Measurements from ENCODE around the gene ANAPC5. TPM values are rescaled to one million over a fixed set of nuclear protein-coding genes. Genes with fewer than 3 reads are reported as not detected.
"Not testable (repeated sequence)": the region's sequence is repeated elsewhere in the genome, so short reads cannot be mapped to it uniquely, and the experiment has no call there.

Gene ANAPC5
- total and polyA plus RNA-seq, 3 experiments from 2014 or later: 133 to 148 (median 133) TPM

GRCh38 chr12:121374945-121375584, 22.9 kb upstream of the ANAPC5 start:
- peaks cover 0 to 16% of the 10 kb centered on the region in 2 donors for H3K27me3 Mint-ChIP-seq
- POLR2A ChIA-PET; H3K27ac ChIP-seq (ENCODE audit: low read depth, low read length); H3K4me1 ChIP-seq (ENCODE audit: insufficient read depth, low read length); H3K27me3 ChIP-seq (ENCODE audit: insufficient read depth, low read length, poor library complexity, severe bottlenecking); H3K4me3 ChIP-seq (ENCODE audit: low read length); H3K9me3 ChIP-seq (ENCODE audit: low read length); H3K4me1 Mint-ChIP-seq; H3K36me3 Mint-ChIP-seq; DNase-seq; H3K9me3 Mint-ChIP-seq; CTCF ChIA-PET; H3K36me3 ChIP-seq (ENCODE audit: insufficient read depth, low read length): not testable (repeated sequence)
- peak overlapping the region in 1 of 8 donors; percentile 47 for H3K27ac Mint-ChIP-seq
- peak overlapping the region in 2 of 7 donors; percentile 53 to 60 for H3K4me3 Mint-ChIP-seq

- H3K9me3 Mint-ChIP-seq; H3K27me3 ChIP-seq (ENCODE audit: insufficient read depth, low read length, poor library complexity, severe bottlenecking); H3K4me3 Mint-ChIP-seq; POLR2A ChIA-PET; CTCF ChIA-PET; H3K36me3 Mint-ChIP-seq; DNase-seq; H3K4me1 Mint-ChIP-seq; H3K27ac ChIP-seq (ENCODE audit: low read depth, low read length); H3K36me3 ChIP-seq (ENCODE audit: insufficient read depth, low read length); H3K27ac Mint-ChIP-seq; H3K4me1 ChIP-seq (ENCODE audit: insufficient read depth, low read length); H3K4me3 ChIP-seq (ENCODE audit: low read length); H3K9me3 ChIP-seq (ENCODE audit: low read length): not testable (repeated sequence)
- H3K27me3 Mint-ChIP-seq: peaks cover 0 to 13% of the 10 kb centered on the region in 2 donors
Measured at GRCh38 chr12:121374336-121374735, 22.1 kb upstream of the ANAPC5 start.

GRCh38 chr12:121373755-121374154, 21.5 kb upstream of the ANAPC5 start:
- POLR2A ChIA-PET: no interaction called here
- H3K4me3 ChIP-seq (ENCODE audit: low read length): no peak overlapping the region
- Mint-ChIP-seq H3K27ac (no peak overlapping the region), H3K27me3 (peaks cover 0 to 10% of the 10 kb centered on the region in 2 donors), H3K36me3 (peaks cover 0 to 4% (median 0%) of the 10 kb centered on the region in 3 donors), H3K4me1 (no peaks in the 10 kb centered on the region), H3K4me3 (no peak overlapping the region), H3K9me3 (no peaks in the 10 kb centered on the region)
- H3K36me3 ChIP-seq (ENCODE audit: insufficient read depth, low read length): no peaks in the 10 kb centered on the region
- CTCF ChIA-PET: no interaction called here
- no peaks in the 10 kb centered on the region for H3K9me3 ChIP-seq (ENCODE audit: low read length)
- no peaks in the 10 kb centered on the region for H3K27me3 ChIP-seq (ENCODE audit: insufficient read depth, low read length, poor library complexity, severe bottlenecking)
- DNase-seq: no peak
- no peaks in the 10 kb centered on the region for H3K4me1 ChIP-seq (ENCODE audit: insufficient read depth, low read length)
- H3K27ac ChIP-seq (ENCODE audit: low read depth, low read length): no peak overlapping the region

- Histone ChIP-seq H3K36me3 (ENCODE audit: insufficient read depth, low read length) (no peaks in the 10 kb centered on the region), H3K27me3 (ENCODE audit: insufficient read depth, low read length, poor library complexity, severe bottlenecking) (no peaks in the 10 kb centered on the region), H3K9me3 (ENCODE audit: low read length) (no peaks in the 10 kb centered on the region), H3K4me3 (ENCODE audit: low read length) (no peak overlapping the region), H3K4me1 (ENCODE audit: insufficient read depth, low read length) (no peaks in the 10 kb centered on the region), H3K27ac (ENCODE audit: low read depth, low read length) (no peak overlapping the region)
- Mint-ChIP-seq H3K36me3 (peaks cover 0 to 4% (median 0%) of the 10 kb centered on the region in 3 donors), H3K9me3 (no peaks in the 10 kb centered on the region), H3K4me3 (no peak overlapping the region), H3K27me3 (peaks cover 0 to 12% of the 10 kb centered on the region in 2 donors), H3K27ac (no peak overlapping the region), H3K4me1 (no peaks in the 10 kb centered on the region)
- POLR2A ChIA-PET: interaction anchor here (0.8 kb wide), 1 partner anchor 80 kb away, joined by 3 read pairs; no protein-coding TSS in a partner anchor
- CTCF ChIA-PET: interaction anchor here (1.6 kb wide), 1 partner anchor 12 kb away, joined by 3 read pairs; no protein-coding TSS in a partner anchor
- DNase-seq: no peak
Measured at GRCh38 chr12:121371404-121371803, 19.2 kb upstream of the ANAPC5 start.

- H3K36me3 Mint-ChIP-seq: no peaks in the 10 kb centered on the region
- POLR2A ChIA-PET: no interaction called here
- H3K9me3 Mint-ChIP-seq: no peaks in the 10 kb centered on the region
- no peaks in the 10 kb centered on the region for H3K4me1 Mint-ChIP-seq
- peaks cover 8 to 25% of the 10 kb centered on the region in 2 donors for H3K27me3 Mint-ChIP-seq
- Histone ChIP-seq H3K4me3 (ENCODE audit: low read length) (no peak overlapping the region), H3K27me3 (ENCODE audit: insufficient read depth, low read length, poor library complexity, severe bottlenecking) (peaks cover 7% of the 10 kb centered on the region), H3K9me3 (ENCODE audit: low read length) (no peaks in the 10 kb centered on the region), H3K27ac (ENCODE audit: low read depth, low read length) (no peak overlapping the region), H3K36me3 (ENCODE audit: insufficient read depth, low read length) (no peaks in the 10 kb centered on the region), H3K4me1 (ENCODE audit: insufficient read depth, low read length) (no peaks in the 10 kb centered on the region)
- no peak overlapping the region for H3K27ac Mint-ChIP-seq
- DNase-seq: no peak
- no peak overlapping the region for H3K4me3 Mint-ChIP-seq
- CTCF ChIA-PET: interaction anchor here (0.9 kb wide), 1 partner anchor 77 kb away, joined by 3 read pairs; no protein-coding TSS in a partner anchor
Measured at GRCh38 chr12:121366063-121366459, 13.8 kb upstream of the ANAPC5 start.

GRCh38 chr12:121365416-121366062, 13.3 kb upstream of the ANAPC5 start:
- POLR2A ChIA-PET: no interaction called here
- CTCF ChIA-PET: interaction anchor here (0.9 kb wide), 1 partner anchor 77 kb away, joined by 3 read pairs; no protein-coding TSS in a partner anchor
- Histone ChIP-seq H3K36me3 (ENCODE audit: insufficient read depth, low read length) (no peaks in the 10 kb centered on the region), H3K27me3 (ENCODE audit: insufficient read depth, low read length, poor library complexity, severe bottlenecking) (peaks cover 7% of the 10 kb centered on the region), H3K27ac (ENCODE audit: low read depth, low read length) (no peak overlapping the region), H3K9me3 (ENCODE audit: low read length) (no peaks in the 10 kb centered on the region), H3K4me1 (ENCODE audit: insufficient read depth, low read length) (no peaks in the 10 kb centered on the region), H3K4me3 (ENCODE audit: low read length) (no peak overlapping the region)
- no peaks in the 10 kb centered on the region for H3K9me3 Mint-ChIP-seq
- H3K4me3 Mint-ChIP-seq: no peak overlapping the region
- H3K4me1 Mint-ChIP-seq: no peaks in the 10 kb centered on the region
- H3K27ac Mint-ChIP-seq: no peak overlapping the region
- no peak for DNase-seq
- no peaks in the 10 kb centered on the region for H3K36me3 Mint-ChIP-seq
- peaks cover 8 to 25% of the 10 kb centered on the region in 2 donors for H3K27me3 Mint-ChIP-seq

GRCh38 chr12:121364683-121365121, 12.5 kb upstream of the ANAPC5 start:
- H3K4me1 Mint-ChIP-seq: no peaks in the 10 kb centered on the region
- H3K4me3 ChIP-seq (ENCODE audit: low read length): no peak overlapping the region
- ChIA-PET POLR2A (no interaction called here), CTCF (no interaction called here)
- no peaks in the 10 kb centered on the region for H3K4me1 ChIP-seq (ENCODE audit: insufficient read depth, low read length)
- no peak overlapping the region for H3K27ac Mint-ChIP-seq
- no peaks in the 10 kb centered on the region for H3K9me3 ChIP-seq (ENCODE audit: low read length)
- no peak for DNase-seq
- H3K27ac ChIP-seq (ENCODE audit: low read depth, low read length): no peak overlapping the region
- H3K9me3 Mint-ChIP-seq: no peaks in the 10 kb centered on the region
- no peaks in the 10 kb centered on the region for H3K36me3 ChIP-seq (ENCODE audit: insufficient read depth, low read length)
- H3K27me3 Mint-ChIP-seq: peaks cover 8 to 25% of the 10 kb centered on the region in 2 donors
- H3K27me3 ChIP-seq (ENCODE audit: insufficient read depth, low read length, poor library complexity, severe bottlenecking): peaks cover 7% of the 10 kb centered on the region
- H3K4me3 Mint-ChIP-seq: no peak overlapping the region
- no peaks in the 10 kb centered on the region for H3K36me3 Mint-ChIP-seq

GRCh38 chr12:121358073-121358472, 5.9 kb upstream of the ANAPC5 start:
- H3K4me1 ChIP-seq (ENCODE audit: insufficient read depth, low read length): peaks cover 1% of the 10 kb centered on the region
- DNase-seq: no peak
- H3K27me3 ChIP-seq (ENCODE audit: insufficient read depth, low read length, poor library complexity, severe bottlenecking): no peaks in the 10 kb centered on the region
- Mint-ChIP-seq H3K4me1 (peaks cover 2 to 3% (median 2%) of the 10 kb centered on the region in 3 donors), H3K27me3 (peaks cover 0 to 7% of the 10 kb centered on the region in 2 donors), H3K27ac (no peak overlapping the region), H3K4me3 (no peak overlapping the region), H3K36me3 (no peaks in the 10 kb centered on the region), H3K9me3 (no peaks in the 10 kb centered on the region)
- CTCF ChIA-PET: interaction anchor here (1.2 kb wide), 1 partner anchor 23 kb away, joined by 3 read pairs; no protein-coding TSS in a partner anchor
- H3K36me3 ChIP-seq (ENCODE audit: insufficient read depth, low read length): no peaks in the 10 kb centered on the region
- no peaks in the 10 kb centered on the region for H3K9me3 ChIP-seq (ENCODE audit: low read length)
- H3K27ac ChIP-seq (ENCODE audit: low read depth, low read length): no peak overlapping the region
- no peak overlapping the region for H3K4me3 ChIP-seq (ENCODE audit: low read length)
- POLR2A ChIA-PET: no interaction called here

All from CD8-positive, alpha-beta memory T cell (primary cell).